IMR-90 (cell line): ENCODE data around the gene RRP1. TPM values are rescaled to one million over a fixed set of nuclear protein-coding genes. Genes with fewer than 3 reads are reported as not detected.

Source experiments
- ATAC-seq: fragments of 200-7000 bp; cut with Tn5 transposase; 2 replicates; pipeline ENCODE4 v1.9.1; 2020; ENCODE audit warnings: low read depth, mild to moderate bottlenecking, moderate library complexity
- BruUV-seq: library from RNA; stranded (reverse); fragments of 400-500 nt; replicated peaks from 2 replicates; lab custom pipeline; 2021; lab: Mats Ljungman, UMichigan
- CTCF ChIA-PET: fragments of 300-600 bp; formaldehyde crosslinking; extraction: SDS; loops from one replicate; lab custom pipeline; 2021; ENCODE audit warnings: antibody characterized with exemption; lab: Yijun Ruan, JAX
- POLR2A ChIA-PET: fragments of 300-600 bp; sonication (Branson Sonifier 250); formaldehyde crosslinking; loops from one replicate; lab custom pipeline; 2022; ENCODE audit warnings: antibody characterized with exemption; ENCODE audit not compliant: unreplicated experiment; lab: Charles Lee
- DNase-seq: peaks from one replicate; pipeline ENCODE4 v3.0.0; 2013
- H2AFZ ChIP-seq: replicated peaks from 2 replicates; pipeline ENCODE3; 2013; ENCODE audit warnings: low read length, mild to moderate bottlenecking; ENCODE audit not compliant: poor library complexity
- H2AK5ac ChIP-seq: 2 replicates; pipeline ENCODE4 v1.6.1; 2013; ENCODE audit warnings: low read depth, low read length, inconsistent platforms
- H2AK9ac ChIP-seq: replicated peaks from 2 replicates; pipeline ENCODE3; 2013; ENCODE audit warnings: mild to moderate bottlenecking, low read depth, low read length, moderate library complexity; ENCODE audit not compliant: poor library complexity
- H2BK120ac ChIP-seq: 2 replicates; pipeline ENCODE4 v1.6.1; 2013; ENCODE audit warnings: low read depth, low read length, inconsistent platforms
- H2BK15ac ChIP-seq: 3 replicates; pipeline ENCODE4 v1.6.1; 2013; ENCODE audit warnings: low read depth, low read length, inconsistent platforms
- H2BK20ac ChIP-seq: 2 replicates; pipeline ENCODE4 v1.6.1; 2013; ENCODE audit warnings: low read depth, mild to moderate bottlenecking, inconsistent platforms, low read length, moderate library complexity
- H2BK5ac ChIP-seq: 2 replicates; pipeline ENCODE4 v1.6.1; 2013; ENCODE audit warnings: mild to moderate bottlenecking, low read depth, low read length, inconsistent platforms; ENCODE audit not compliant: poor library complexity, severe bottlenecking
- H3K14ac ChIP-seq: replicated peaks from 2 replicates; pipeline ENCODE4 v1.6.1; 2013; ENCODE audit warnings: low read depth, low read length, inconsistent platforms
- H3K18ac ChIP-seq: 2 replicates; pipeline ENCODE4 v1.6.1; 2013; ENCODE audit warnings: low read depth, low read length, control low read depth
- H3K23ac ChIP-seq: 2 replicates; pipeline ENCODE4 v1.6.1; 2013; ENCODE audit warnings: low read depth, low read length, inconsistent platforms
- H3K27ac ChIP-seq: 2 replicates; pipeline ENCODE4 v1.5.1; 2013; ENCODE audit warnings: mild to moderate bottlenecking, control low read depth, low read length; ENCODE audit not compliant: insufficient read depth
- H3K27me3 ChIP-seq: 2 replicates; pipeline ENCODE4 v1.6.1; 2013; ENCODE audit warnings: low read length; ENCODE audit not compliant: control insufficient read depth, insufficient read depth
- H3K36me3 ChIP-seq: 2 replicates; pipeline ENCODE4 v1.6.1; 2013; ENCODE audit warnings: low read length, mixed read lengths; ENCODE audit not compliant: control insufficient read depth, insufficient read depth
- H3K4ac ChIP-seq: 2 replicates; pipeline ENCODE4 v1.6.1; 2013; ENCODE audit warnings: low read depth, low read length, inconsistent platforms
- H3K4me1 ChIP-seq: 2 replicates; pipeline ENCODE4 v1.6.1; 2013; ENCODE audit warnings: low read length, mixed read lengths; ENCODE audit not compliant: control insufficient read depth, insufficient read depth
- H3K4me2 ChIP-seq: 2 replicates; pipeline ENCODE4 v1.6.1; 2013; ENCODE audit warnings: low read depth, mild to moderate bottlenecking, control low read depth, low read length, moderate library complexity
- H3K4me3 ChIP-seq: 2 replicates; pipeline ENCODE4 v1.5.1; 2013; ENCODE audit warnings: low read depth, mild to moderate bottlenecking, control low read depth, low read length, moderate library complexity; ENCODE audit not compliant: insufficient read depth
- H3K56ac ChIP-seq: 2 replicates; pipeline ENCODE4 v1.6.1; 2013; ENCODE audit warnings: low read length, inconsistent platforms; ENCODE audit not compliant: insufficient read depth; ENCODE audit errors: extremely low read depth
- H3K79me1 ChIP-seq, 2 experiments: 2 replicates each; pipeline ENCODE4 v1.6.1; 2013; ENCODE audit warnings: low read length in 2 of 2, inconsistent platforms in 1 of 2, low read depth in 1 of 2
- H3K9ac ChIP-seq: 2 replicates; pipeline ENCODE4 v1.6.1; 2013; ENCODE audit warnings: low read depth, low read length, control low read depth
- H3K9me1 ChIP-seq: 2 replicates; pipeline ENCODE4 v1.6.1; 2013; ENCODE audit warnings: low read length, inconsistent platforms; ENCODE audit not compliant: insufficient read depth
- H3K9me3 ChIP-seq: 2 replicates; pipeline ENCODE4 v1.6.1; 2013; ENCODE audit warnings: low read length; ENCODE audit not compliant: control insufficient read depth, insufficient read depth
- H4K20me1 ChIP-seq: 2 replicates; pipeline ENCODE4 v1.6.1; 2013; ENCODE audit warnings: low read length, inconsistent platforms; ENCODE audit not compliant: insufficient read depth
- H4K5ac ChIP-seq: 2 replicates; pipeline ENCODE4 v1.6.1; 2013; ENCODE audit warnings: mild to moderate bottlenecking, low read depth, low read length, control low read depth
- H4K8ac ChIP-seq, 2 experiments: 2 replicates each; pipeline ENCODE4 v1.6.1; 2013; ENCODE audit warnings: low read depth in 2 of 2, low read length in 2 of 2, control low read depth in 1 of 2, inconsistent platforms in 1 of 2
- H4K91ac ChIP-seq: 2 replicates; pipeline ENCODE4 v1.6.1; 2013; ENCODE audit warnings: low read depth, low read length, inconsistent platforms; ENCODE audit not compliant: insufficient read depth
- CEBPB ChIP-seq: IDR thresholded peaks from 2 replicates; pipeline ENCODE4 v1.6.1; 2012; ENCODE audit warnings: low read depth, low read length, improper control_type of control experiment
- CHD1 ChIP-seq: IDR thresholded peaks from 2 replicates; pipeline ENCODE4 v1.6.1; 2012; ENCODE audit warnings: low read depth, low read length, improper control_type of control experiment
- FOS ChIP-seq: fragments of 150-350 bp; IDR thresholded peaks from 2 replicates; pipeline ENCODE4 v1.6.1; 2016; ENCODE audit warnings: low read depth, low read length
- NFE2L2 ChIP-seq: fragments of 150-350 bp; IDR thresholded peaks from 2 replicates; pipeline ENCODE4 v1.6.1; 2016; ENCODE audit warnings: low read depth, mild to moderate bottlenecking, low read length
- POLR2A ChIP-seq: IDR thresholded peaks from 2 replicates; pipeline ENCODE4 v1.6.1; 2012; ENCODE audit warnings: mild to moderate bottlenecking, low read depth, low read length
- RAD21 ChIP-seq: IDR thresholded peaks from 2 replicates; pipeline ENCODE4 v1.6.1; 2012; ENCODE audit warnings: low read length, improper control_type of control experiment
- RCOR1 ChIP-seq: IDR thresholded peaks from 2 replicates; pipeline ENCODE4 v1.6.1; 2012; ENCODE audit warnings: mild to moderate bottlenecking, low read length, improper control_type of control experiment; ENCODE audit not compliant: insufficient replicate concordance
- RFX5 ChIP-seq: IDR thresholded peaks from 2 replicates; pipeline ENCODE4 v1.8.0; 2012; ENCODE audit warnings: low read depth, mild to moderate bottlenecking, low read length, moderate library complexity
- SMC3 ChIP-seq: fragments of 150-350 bp; IDR thresholded peaks from 2 replicates; pipeline ENCODE4 v1.6.1; 2016; ENCODE audit warnings: low read depth, mild to moderate bottlenecking, antibody characterized with exemption, low read length, moderate library complexity
- WGBS, 2 experiments: methylation state at CpG; one replicate each; pipeline versions ENCODE4 v1.1.5 to v1.1.7; 2013; ENCODE audit warnings: missing lambda C conversion rate in 2 of 2; ENCODE audit not compliant: insufficient read length in 1 of 2; ENCODE audit errors: extremely low coverage in 2 of 2; 5-methylcytosine and 5-hydroxymethylcytosine counted together
- dilution Hi-C: fragments of 300-500 bp; cut with HindIII; formaldehyde crosslinking; loops from one replicate; pipeline ENCODE4 v1.14.3; 2018; ENCODE audit warnings: low sequenced_read_pairs; ENCODE audit not compliant: unreplicated experiment
- in situ Hi-C: fragments of 300-500 bp; cut with MboI; formaldehyde crosslinking; loops from 3 replicates; pipeline ENCODE4 v1.14.3; 2019; ENCODE audit warnings: low sequenced_read_pairs, inconsistent platforms, mixed read lengths
- intact Hi-C: fragments of 100-400 bp; cut with micrococcal nuclease; formaldehyde crosslinking; loops from 2 replicates; pipeline ENCODE4 v1.10.0; 2022
- polyA plus RNA-seq, 3 experiments: library from polyadenylated mRNA; depleted of rRNA; stranded (reverse); fragments of >200 nt; gene quantifications; 2 replicates each; pipeline ENCODE4 v1.2.3, GENCODE V29; 2012; ENCODE audit warnings: low replicate concordance in 1 of 3
- total RNA-seq: library from RNA; depleted of rRNA; stranded (reverse); fragments of >200 nt; gene quantifications from 2 replicates; pipeline ENCODE4 v1.2.3, GENCODE V29; 2012
- TF ChIP-seq, protein P1 (sequence below): fragments of 150-350 bp; IDR thresholded peaks from 2 replicates; pipeline ENCODE4 v1.6.1; 2016; ENCODE audit warnings: low read depth, mild to moderate bottlenecking, low read length, moderate library complexity, borderline replicate concordance
- TF ChIP-seq, protein P2 (sequence below): conservative IDR thresholded peaks from 2 replicates; pipeline ENCODE4 v1.5.1; 2012; ENCODE audit warnings: mild to moderate bottlenecking, low read depth, low read length, improper control_type of control experiment
- TF ChIP-seq, protein P3 (sequence below): fragments of 150-350 bp; IDR thresholded peaks from 2 replicates; pipeline ENCODE4 v1.6.1; 2017; ENCODE audit warnings: mild to moderate bottlenecking, antibody characterized with exemption, low read length, low read depth

RRP1 gene
- total and polyA plus RNA-seq, 2 of the 4 experiments (the other 2 are of a cell fraction) = 20.2 to 23.3 TPM

DNA sequence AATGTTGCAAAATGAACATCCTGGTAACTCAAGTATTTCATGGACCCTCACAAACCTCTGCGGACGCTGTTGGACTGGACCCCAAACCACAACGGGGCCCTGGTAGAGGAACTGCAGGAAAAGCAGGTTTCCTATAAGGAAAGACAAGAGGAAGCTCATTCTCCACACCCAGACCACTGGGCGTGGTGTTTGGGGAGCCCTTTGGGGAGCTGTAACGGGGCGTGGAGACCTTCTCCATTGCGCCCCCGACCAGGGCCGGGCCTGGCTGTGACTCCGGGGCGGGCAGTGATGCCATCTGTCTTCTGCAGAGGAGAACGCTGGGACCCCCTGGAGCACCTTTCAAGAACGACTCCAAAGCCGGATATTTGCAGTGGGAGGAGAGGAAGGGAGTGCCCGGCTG is 45.7 kb downstream of the RRP1 start:
- H3K4me1 ChIP-seq = no peaks in the 10 kb centered on the region
- H3K9ac ChIP-seq = no peak overlapping the region
- no peak overlapping the region for H3K4ac ChIP-seq
- dilution Hi-C loops = no loop called here
- H3K9me3 ChIP-seq = peaks cover 7% of the 10 kb centered on the region; the same call in 1 of the 2 replicates
- H2BK5ac ChIP-seq = no peak overlapping the region
- peaks cover 31% of the 10 kb centered on the region for H3K27me3 ChIP-seq
- no peak overlapping the region for H2AFZ ChIP-seq
- ATAC-seq (no peak), DNase-seq (no peak)
- H4K20me1 ChIP-seq = no peaks in the 10 kb centered on the region
- intact Hi-C loops = no loop called here
- no peaks in the 10 kb centered on the region for H3K36me3 ChIP-seq
- ChIA-PET CTCF (no interaction called here), POLR2A (no interaction called here)
- no peak overlapping the region for H3K4me3 ChIP-seq
- no peak overlapping the region for H3K4me2 ChIP-seq
- H4K8ac ChIP-seq = no peak overlapping the region
- H3K27ac ChIP-seq = no peak overlapping the region
- H3K79me1 ChIP-seq = no peaks in the 10 kb centered on the region
- no peak overlapping the region for H3K18ac ChIP-seq
- H2BK15ac ChIP-seq = no peak overlapping the region
- TF ChIP-seq RAD21 (no peak), RFX5 (no peak), CEBPB (no peak), CHD1 (no peak), RCOR1 (no peak), POLR2A (no peak), FOS (no peak), SMC3 (no peak), NFE2L2 (no peak)
- TF ChIP-seq, protein P1, sequence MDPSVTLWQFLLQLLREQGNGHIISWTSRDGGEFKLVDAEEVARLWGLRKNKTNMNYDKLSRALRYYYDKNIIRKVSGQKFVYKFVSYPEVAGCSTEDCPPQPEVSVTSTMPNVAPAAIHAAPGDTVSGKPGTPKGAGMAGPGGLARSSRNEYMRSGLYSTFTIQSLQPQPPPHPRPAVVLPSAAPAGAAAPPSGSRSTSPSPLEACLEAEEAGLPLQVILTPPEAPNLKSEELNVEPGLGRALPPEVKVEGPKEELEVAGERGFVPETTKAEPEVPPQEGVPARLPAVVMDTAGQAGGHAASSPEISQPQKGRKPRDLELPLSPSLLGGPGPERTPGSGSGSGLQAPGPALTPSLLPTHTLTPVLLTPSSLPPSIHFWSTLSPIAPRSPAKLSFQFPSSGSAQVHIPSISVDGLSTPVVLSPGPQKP = no peak
- TF ChIP-seq, protein P2, sequence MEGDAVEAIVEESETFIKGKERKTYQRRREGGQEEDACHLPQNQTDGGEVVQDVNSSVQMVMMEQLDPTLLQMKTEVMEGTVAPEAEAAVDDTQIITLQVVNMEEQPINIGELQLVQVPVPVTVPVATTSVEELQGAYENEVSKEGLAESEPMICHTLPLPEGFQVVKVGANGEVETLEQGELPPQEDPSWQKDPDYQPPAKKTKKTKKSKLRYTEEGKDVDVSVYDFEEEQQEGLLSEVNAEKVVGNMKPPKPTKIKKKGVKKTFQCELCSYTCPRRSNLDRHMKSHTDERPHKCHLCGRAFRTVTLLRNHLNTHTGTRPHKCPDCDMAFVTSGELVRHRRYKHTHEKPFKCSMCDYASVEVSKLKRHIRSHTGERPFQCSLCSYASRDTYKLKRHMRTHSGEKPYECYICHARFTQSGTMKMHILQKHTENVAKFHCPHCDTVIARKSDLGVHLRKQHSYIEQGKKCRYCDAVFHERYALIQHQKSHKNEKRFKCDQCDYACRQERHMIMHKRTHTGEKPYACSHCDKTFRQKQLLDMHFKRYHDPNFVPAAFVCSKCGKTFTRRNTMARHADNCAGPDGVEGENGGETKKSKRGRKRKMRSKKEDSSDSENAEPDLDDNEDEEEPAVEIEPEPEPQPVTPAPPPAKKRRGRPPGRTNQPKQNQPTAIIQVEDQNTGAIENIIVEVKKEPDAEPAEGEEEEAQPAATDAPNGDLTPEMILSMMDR = no peak
- TF ChIP-seq, protein P3, sequence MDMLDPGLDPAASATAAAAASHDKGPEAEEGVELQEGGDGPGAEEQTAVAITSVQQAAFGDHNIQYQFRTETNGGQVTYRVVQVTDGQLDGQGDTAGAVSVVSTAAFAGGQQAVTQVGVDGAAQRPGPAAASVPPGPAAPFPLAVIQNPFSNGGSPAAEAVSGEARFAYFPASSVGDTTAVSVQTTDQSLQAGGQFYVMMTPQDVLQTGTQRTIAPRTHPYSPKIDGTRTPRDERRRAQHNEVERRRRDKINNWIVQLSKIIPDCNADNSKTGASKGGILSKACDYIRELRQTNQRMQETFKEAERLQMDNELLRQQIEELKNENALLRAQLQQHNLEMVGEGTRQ = no peak
- no peak overlapping the region for H3K56ac ChIP-seq
- 80% methylated on average over 1 of the region's 15 CpGs; no CpG with 5 or more reads in 1 of the 2 experiments for WGBS, 2 experiments
- H3K14ac ChIP-seq = no peak overlapping the region
- no peak overlapping the region for H2BK20ac ChIP-seq
- H3K9me1 ChIP-seq = no peaks in the 10 kb centered on the region
- no peak overlapping the region for H4K5ac ChIP-seq
- no peak overlapping the region for H3K23ac ChIP-seq
- no peak overlapping the region for H4K91ac ChIP-seq
- no peak overlapping the region for H2AK5ac ChIP-seq
- in situ Hi-C loops = no loop called here
- H2BK120ac ChIP-seq = no peak overlapping the region
- no peak overlapping the region for H2AK9ac ChIP-seq
- BruUV-seq = no TSS peak
